H4 (cell line): ENCODE measurements around the gene CMKLR1. TPM values are rescaled to one million over a fixed set of nuclear protein-coding genes. Genes with fewer than 3 reads are reported as not detected.

Experiments used
- DNase-seq: peaks from one replicate; pipeline ENCODE4 v3.0.0-alpha.2; 2015; ENCODE audit warnings: low spot score
- total RNA-seq: library from RNA; depleted of rRNA; stranded (reverse); fragments of >200 nt; shearing (Covaris generic); gene quantifications from 2 replicates; pipeline ENCODE4 v1.2.3, GENCODE V29; 2014

The CMKLR1 gene
- total RNA-seq, 1 experiment from 2014 or later = 1.6 TPM

- no peak for DNase-seq
Observed at GRCh38 chr12:108317308-108318234, 21.5 kb downstream of the CMKLR1 start.

GRCh38 chr12:108316176-108317086, 22.7 kb downstream of the CMKLR1 start:
- DNase-seq = no peak

- DNase-seq = no peak
Observed at GRCh38 chr12:108315486-108316105, 23.5 kb downstream of the CMKLR1 start.

GRCh38 chr12:108313606-108314351, 25.3 kb downstream of the CMKLR1 start:
- DNase-seq = no peak

- DNase-seq = no peak
Observed at GRCh38 chr12:108313241-108313605, 25.9 kb downstream of the CMKLR1 start.

GRCh38 chr12:108312693-108313189, 26.4 kb downstream of the CMKLR1 start:
- DNase-seq = peak; percentile 67

GRCh38 chr12:108312073-108312659, 26.9 kb downstream of the CMKLR1 start:
- DNase-seq = no peak

- no peak for DNase-seq
Observed at GRCh38 chr12:108311605-108312004, 27.5 kb downstream of the CMKLR1 start.

GRCh38 chr12:108310489-108310888, 28.6 kb downstream of the CMKLR1 start:
- no peak for DNase-seq

- DNase-seq = no peak
Observed at GRCh38 chr12:108309674-108310312, 29.3 kb downstream of the CMKLR1 start.

GRCh38 chr12:108308395-108309085, 30.6 kb downstream of the CMKLR1 start:
- DNase-seq = peak; percentile 48

GRCh38 chr12:108307006-108307405, 32.1 kb downstream of the CMKLR1 start:
- DNase-seq = peak; percentile 99

- DNase-seq = no peak
Observed at GRCh38 chr12:108306506-108306905, 32.6 kb downstream of the CMKLR1 start.

GRCh38 chr12:108305991-108306501, 33.1 kb downstream of the CMKLR1 start:
- peak; percentile 87 for DNase-seq

- DNase-seq = peak; percentile 92
Observed at GRCh38 chr12:108305520-108305919, 33.6 kb downstream of the CMKLR1 start.

- no peak for DNase-seq
Observed at GRCh38 chr12:108304633-108305032, 34.5 kb downstream of the CMKLR1 start.

- DNase-seq = no peak
Observed at GRCh38 chr12:108303703-108304102, 35.4 kb downstream of the CMKLR1 start.

GRCh38 chr12:108302403-108303311, 36.5 kb downstream of the CMKLR1 start:
- DNase-seq = peak; percentile 97
